ENCODE data around the gene SFTPD. TPM values are rescaled to one million over a fixed set of nuclear protein-coding genes. Genes with fewer than 3 reads are reported as not detected.

SFTPD gene
- total and polyA plus RNA-seq, 12 donors = 0.24 to 1.0 (median 0.70) TPM; not detected in 4

Other genes starting within 250 kb of the SFTPD start
- 1 to 10 TPM in 3 of 9 donors, under 1 TPM in 5, not detected in 1; 0.28 to 1.2 (median 0.76) TPM for gene NUTM2B, start 245.9 kb downstream of the SFTPD start, total RNA-seq
- 10 to 100 TPM in 1 of 3 donors, under 1 TPM in 2; 0.22 to 11.8 (median 0.54) TPM for gene NUTM2B, start 245.9 kb downstream of the SFTPD start, polyA plus RNA-seq
- under 1 TPM in 2 of 9 donors, not detected in 7; 0.11 to 0.12 TPM for gene NUTM2E, start 122.4 kb downstream of the SFTPD start, total RNA-seq
- under 1 TPM in 1 of 3 donors, not detected in 2; 0.30 TPM for gene NUTM2E, start 122.4 kb downstream of the SFTPD start, polyA plus RNA-seq
- 10 to 100 TPM in 8 of 9 donors, 1 to 10 TPM in 1; 8.8 to 34.3 (median 29.3) TPM for gene TMEM254, start 129.6 kb upstream of the SFTPD start, total RNA-seq
- 10 to 100 TPM; 10.2 to 47.2 (median 11.8) TPM for gene TMEM254, start 129.6 kb upstream of the SFTPD start, polyA plus RNA-seq
- gene PLAC9, start 183.6 kb upstream of the SFTPD start, total RNA-seq = 10 to 100 TPM; 11.7 to 26.9 (median 23.5) TPM
- gene PLAC9, start 183.6 kb upstream of the SFTPD start, polyA plus RNA-seq = 10 to 100 TPM in 2 of 3 donors, 1 to 10 TPM in 1; 1.8 to 67.6 (median 61.4) TPM